OCI-LY7 (cell line): ENCODE results near the gene TRIO. TPM values are rescaled to one million over a fixed set of nuclear protein-coding genes. Genes with fewer than 3 reads are reported as not detected.

Experiments used
- BruUV-seq: library from RNA; stranded (reverse); fragments of 400-500 nt; replicated peaks from 2 replicates; lab custom pipeline; 2021; lab: Mats Ljungman, UMichigan
- CTCF ChIA-PET: fragments of 300-600 bp; sonication (Branson Sonifier 250); formaldehyde crosslinking; loops from one replicate; lab custom pipeline; 2022; ENCODE audit warnings: antibody characterized with exemption; ENCODE audit not compliant: unreplicated experiment; lab: Charles Lee
- POLR2A ChIA-PET: fragments of 300-600 bp; sonication (Branson Sonifier 250); formaldehyde crosslinking; loops from one replicate; lab custom pipeline; 2022; ENCODE audit warnings: antibody characterized with exemption; lab: Charles Lee
- DNase-seq: peaks from one replicate; pipeline ENCODE4 v3.0.0-alpha.2; 2015; ENCODE audit warnings: low spot score
- H2AFZ ChIP-seq: fragments of 200-600 bp; sonication (generic), shearing (Covaris generic); 2 replicates; pipeline ENCODE4 v1.6.1; 2014; ENCODE audit warnings: mild to moderate bottlenecking, antibody characterized with exemption, low read length, moderate library complexity
- H3K27ac ChIP-seq: fragments of 200-600 bp; sonication (generic); 2 replicates; pipeline ENCODE4 v1.5.1; 2014; ENCODE audit warnings: mixed run types, low read depth, mild to moderate bottlenecking, moderate library complexity, low read length, inconsistent platforms; ENCODE audit not compliant: poor library complexity, severe bottlenecking
- H3K36me3 ChIP-seq: fragments of 200-600 bp; sonication (generic); 2 replicates; pipeline ENCODE4 v1.6.1; 2014; ENCODE audit warnings: mild to moderate bottlenecking, antibody characterized with exemption, low read length, moderate library complexity, mixed read lengths; ENCODE audit not compliant: insufficient read depth
- H3K4me1 ChIP-seq: fragments of 200-600 bp; sonication (generic); 2 replicates; pipeline ENCODE4 v1.5.1; 2014; ENCODE audit warnings: mild to moderate bottlenecking, low read length; ENCODE audit not compliant: insufficient read depth, poor library complexity, severe bottlenecking
- H3K4me2 ChIP-seq: fragments of 200-600 bp; sonication (generic); 2 replicates; pipeline ENCODE4 v1.6.1; 2014; ENCODE audit warnings: mild to moderate bottlenecking, low read length
- H3K4me3 ChIP-seq: fragments of 200-600 bp; sonication (generic); 2 replicates; pipeline ENCODE4 v1.5.1; 2014; ENCODE audit warnings: mild to moderate bottlenecking, low read depth, low read length; ENCODE audit not compliant: poor library complexity, severe bottlenecking
- H3K79me2 ChIP-seq: fragments of 200-600 bp; sonication (generic); 2 replicates; pipeline ENCODE4 v1.6.1; 2016; ENCODE audit warnings: low read depth, mild to moderate bottlenecking, low read length, moderate library complexity, mixed read lengths; ENCODE audit not compliant: insufficient read depth
- H3K9me2 ChIP-seq: fragments of 200-600 bp; sonication (generic); 2 replicates; pipeline ENCODE4 v1.6.1; 2016; ENCODE audit warnings: mild to moderate bottlenecking, low read length, mixed read lengths; ENCODE audit not compliant: insufficient read depth
- H3K9me3 ChIP-seq: fragments of 200-600 bp; sonication (generic); 2 replicates; pipeline ENCODE4 v1.6.1; 2014; ENCODE audit warnings: mild to moderate bottlenecking, mixed run types, low read length, mixed read lengths
- H4K20me1 ChIP-seq: fragments of 200-600 bp; sonication (generic); 2 replicates; pipeline ENCODE4 v1.6.1; 2014; ENCODE audit warnings: mild to moderate bottlenecking, antibody characterized with exemption, low read length, moderate library complexity, mixed read lengths; ENCODE audit not compliant: insufficient read depth
- CTCF ChIP-seq: fragments of 200-600 bp; sonication (generic); conservative IDR thresholded peaks from 2 replicates; pipeline ENCODE4 v1.5.1; 2014; ENCODE audit warnings: mild to moderate bottlenecking, antibody characterized with exemption, low read length, moderate library complexity, mixed read lengths
- EZH2phosphoT487 ChIP-seq: fragments of 200-600 bp; sonication (generic); IDR thresholded peaks from 2 replicates; pipeline ENCODE4 v1.6.1; 2018; ENCODE audit warnings: low read depth, borderline replicate concordance, mild to moderate bottlenecking, mixed run types, antibody characterized with exemption, low read length, moderate library complexity, mixed read lengths
- intact Hi-C: fragments of 100-400 bp; cut with micrococcal nuclease; formaldehyde crosslinking; loops from one replicate; pipeline ENCODE4 v1.10.0; 2022; ENCODE audit not compliant: unreplicated experiment
- total RNA-seq, 2 experiments: library from RNA; depleted of rRNA in 1 of 2; stranded (reverse); fragments of >200 nt in 1 of 2; shearing (Covaris generic) in 1 of 2; gene quantifications; 2 replicates each; pipeline ENCODE4 v1.2.3, GENCODE V29; 2014 to 2022

The TRIO gene
- total RNA-seq, 2 experiments from 2014 or later: 35.8 to 55.1 TPM

GRCh38 chr5:14156650-14157492, 13.7 kb downstream of the TRIO start:
- POLR2A ChIA-PET: interaction anchor here (0.6 to 3.8 kb wide), 5 partner anchors 11 to 103 kb away, joined by 3 to 25 read pairs (median 7); no protein-coding TSS in a partner anchor
- no peaks in the 10 kb centered on the region for H4K20me1 ChIP-seq
- peak overlapping the region; percentile 35 for H3K4me3 ChIP-seq
- H3K9me2 ChIP-seq: no peaks in the 10 kb centered on the region
- H3K4me1 ChIP-seq: peaks cover 60% of the 10 kb centered on the region
- H2AFZ ChIP-seq: no peak overlapping the region
- DNase-seq: peak; percentile 40
- H3K4me2 ChIP-seq: peak overlapping the region; percentile 59
- H3K27ac ChIP-seq: peak overlapping the region; percentile 35
- BruUV-seq: no TSS peak
- no peaks in the 10 kb centered on the region for H3K36me3 ChIP-seq
- intact Hi-C loops: no loop called here
- H3K9me3 ChIP-seq: no peaks in the 10 kb centered on the region
- CTCF ChIA-PET: no interaction called here
- H3K79me2 ChIP-seq: peaks cover 52% of the 10 kb centered on the region
- TF ChIP-seq EZH2phosphoT487 (no peak), CTCF (no peak)

GRCh38 chr5:14157493-14157782, 14.3 kb downstream of the TRIO start:
- Histone ChIP-seq H3K79me2 (peaks cover 52% of the 10 kb centered on the region), H2AFZ (no peak overlapping the region), H3K4me1 (peaks cover 60% of the 10 kb centered on the region), H3K4me3 (no peak overlapping the region), H3K27ac (no peak overlapping the region), H3K36me3 (no peaks in the 10 kb centered on the region), H3K9me2 (no peaks in the 10 kb centered on the region), H4K20me1 (no peaks in the 10 kb centered on the region), H3K9me3 (no peaks in the 10 kb centered on the region), H3K4me2 (no peak overlapping the region)
- TF ChIP-seq EZH2phosphoT487 (no peak), CTCF (no peak)
- no TSS peak for BruUV-seq
- intact Hi-C loops: no loop called here
- no peak for DNase-seq
- ChIA-PET CTCF (no interaction called here), POLR2A (interaction anchor here (0.6 to 2.8 kb wide), 2 partner anchors 8 to 16 kb away, joined by 7 to 8 read pairs; no protein-coding TSS in a partner anchor)
